ENCODE results near the gene AOPEP.
A peak's percentile ranks its signal among the peaks of the same experiment; 100 is the strongest.

Gene AOPEP

GRCh38 chr9:95105519-95106287 lies 379.2 kb downstream of the AOPEP start:
- DNase-seq: no peak

GRCh38 chr9:95107001-95107749 lies 380.7 kb downstream of the AOPEP start:
- no peak for DNase-seq

GRCh38 chr9:95107976-95108375 lies 381.5 kb downstream of the AOPEP start:
- no peak for DNase-seq

- DNase-seq: no peak
These were observed 382.3 kb downstream of the AOPEP start for GRCh38 chr9:95108777-95109176.

GRCh38 chr9:95109456-95109855 lies 383.0 kb downstream of the AOPEP start:
- no peak for DNase-seq

- DNase-seq: no peak
These were observed 384.5 kb downstream of the AOPEP start for GRCh38 chr9:95110921-95111525.

DNA sequence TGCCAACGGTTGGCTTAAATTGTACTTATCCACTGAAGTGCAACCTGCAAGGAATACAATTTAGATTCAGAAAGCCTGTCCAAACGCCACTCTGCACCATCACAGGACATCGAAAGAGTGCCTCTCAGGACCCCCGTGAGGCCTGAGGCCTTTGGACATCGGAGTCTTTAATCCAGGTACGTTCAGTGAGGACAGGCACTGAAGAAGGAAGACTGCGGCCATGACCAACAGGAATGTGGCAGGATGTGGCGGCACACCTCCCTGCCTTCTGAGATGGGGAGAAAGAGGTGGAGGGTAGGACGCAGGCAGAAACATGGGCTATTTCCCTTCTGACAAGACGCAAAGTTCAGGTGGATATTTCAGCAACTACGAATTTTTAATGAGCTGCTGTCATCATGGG lies 385.2 kb downstream of the AOPEP start:
- no peak for DNase-seq

GRCh38 chr9:95112436-95113280 lies 386.2 kb downstream of the AOPEP start:
- DNase-seq: no peak

DNA sequence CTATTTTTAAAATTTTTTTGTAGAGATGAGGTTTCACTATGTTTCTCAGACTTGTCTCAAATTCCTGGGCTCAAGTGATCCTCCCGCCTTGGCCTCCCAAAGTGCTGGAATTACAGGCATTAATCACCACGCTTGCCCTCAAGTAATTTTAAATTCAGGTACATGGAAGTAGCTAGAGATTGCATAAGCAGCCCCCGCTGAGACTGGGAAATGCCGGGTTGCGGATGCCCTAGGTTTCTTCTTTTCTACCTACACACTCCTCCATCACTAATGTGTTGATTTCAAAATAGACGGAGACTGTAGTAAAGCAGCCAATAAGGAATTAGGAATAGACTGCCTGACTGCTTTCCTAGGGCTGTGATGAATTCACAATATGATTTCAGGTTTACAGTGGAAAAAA lies 388.6 kb downstream of the AOPEP start:
- no peak for DNase-seq

GRCh38 chr9:95116002-95116807 lies 389.7 kb downstream of the AOPEP start:
- no peak for DNase-seq

DNA sequence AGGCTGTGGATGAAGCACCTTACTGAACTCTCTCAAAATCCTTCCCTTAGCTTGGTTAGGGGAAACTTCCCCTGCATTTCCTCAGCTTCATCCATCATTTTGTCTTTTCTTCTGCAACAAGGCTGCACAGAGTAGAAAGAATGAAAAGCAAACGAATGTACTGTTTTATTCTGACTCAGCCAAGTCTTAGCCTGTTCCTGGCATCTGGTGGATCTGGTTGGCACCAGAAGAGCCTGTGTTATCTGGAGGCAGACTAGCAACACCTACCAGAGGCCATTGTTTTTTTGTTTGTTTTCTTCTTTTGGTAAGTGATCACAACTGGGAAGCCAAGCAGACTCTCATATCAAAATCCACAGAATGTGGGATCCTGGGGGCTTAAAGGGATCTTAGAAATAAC lies 390.3 kb downstream of the AOPEP start:
- DNase-seq: no peak

- DNase-seq: no peak
These were observed 392.1 kb downstream of the AOPEP start for GRCh38 chr9:95118596-95118995.

GRCh38 chr9:95120781-95121370 lies 394.4 kb downstream of the AOPEP start:
- no peak for DNase-seq

DNA sequence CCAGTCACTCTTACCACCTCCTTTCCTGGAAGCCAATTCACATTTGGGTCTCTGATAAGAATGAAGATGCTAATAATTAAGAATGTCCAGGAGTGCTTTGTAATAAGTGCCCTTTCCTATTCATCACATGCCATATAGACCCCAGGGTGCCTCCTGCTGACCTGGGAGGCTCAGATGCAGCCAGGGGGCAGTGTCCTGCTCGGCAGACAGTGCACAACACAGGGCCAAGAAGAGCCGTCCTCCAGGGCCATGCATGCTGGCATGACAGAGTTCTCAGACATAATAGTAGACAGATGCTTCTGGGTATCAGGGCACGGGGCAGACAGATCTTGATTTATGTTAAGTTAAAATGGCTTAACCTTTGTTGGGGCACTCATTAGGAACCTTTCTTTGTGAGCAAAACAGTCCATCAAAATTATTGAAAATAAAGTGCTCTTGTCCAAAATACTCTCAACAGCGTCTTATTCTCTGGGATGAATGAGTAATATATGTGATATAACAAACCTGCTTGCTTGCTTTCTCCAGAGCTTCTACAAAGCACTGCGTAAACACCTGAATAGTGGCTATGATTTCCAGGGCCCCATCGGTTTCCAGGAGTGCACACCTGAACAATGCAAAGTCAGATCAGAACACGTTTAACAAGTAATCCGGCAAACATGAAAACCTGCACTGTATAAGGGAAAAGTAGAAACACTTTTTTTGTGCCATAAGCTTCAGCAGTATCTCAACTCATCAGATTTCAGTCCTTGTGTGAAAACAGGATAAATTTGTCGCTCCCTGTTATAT lies 398.3 kb downstream of the AOPEP start:
- peak; percentile 12 for DNase-seq

DNA sequence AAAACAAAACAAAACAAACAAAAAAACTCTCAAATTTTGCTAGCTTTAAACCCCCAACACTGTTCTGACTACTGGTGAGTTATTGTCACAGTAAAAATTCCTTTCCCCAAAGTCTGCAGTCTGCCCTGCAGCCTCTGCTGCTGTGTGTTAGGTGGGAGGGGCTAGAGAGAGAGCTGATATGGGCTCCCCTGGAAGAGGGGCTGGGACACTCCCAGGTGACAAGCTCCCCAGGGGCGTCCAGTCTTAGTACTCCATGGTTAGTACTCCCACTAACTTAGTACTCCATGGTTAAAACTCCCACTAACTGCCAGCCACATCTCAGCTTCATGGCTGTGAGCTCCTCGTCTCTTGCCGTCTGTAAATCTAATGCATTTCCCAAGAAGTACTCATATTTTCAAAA lies 399.2 kb downstream of the AOPEP start:
- DNase-seq: no peak

- DNase-seq: no peak
These were observed 400.2 kb downstream of the AOPEP start for GRCh38 chr9:95126739-95127138.

GRCh38 chr9:95127249-95128176 lies 401.0 kb downstream of the AOPEP start:
- DNase-seq: peak; percentile 87

GRCh38 chr9:95128177-95128524 lies 401.7 kb downstream of the AOPEP start:
- no peak for DNase-seq

GRCh38 chr9:95129476-95130291 lies 403.2 kb downstream of the AOPEP start:
- DNase-seq: no peak

All from hematopoietic multipotent progenitor cell treated with erythropoietin and hydrocortisone succinate and interleukin-3 and kit ligand, for 4 days (in vitro differentiated cells).